Tibial nerve (tissue), 4 donors: Measurements from ENCODE around the gene FPR3. TPM values are rescaled to one million over a fixed set of nuclear protein-coding genes. Genes with fewer than 3 reads are reported as not detected.

Experiments used
- DNase-seq, 2 donors: peaks; one replicate each; pipeline ENCODE4 v3.0.0-alpha.2; 2019; ENCODE audit warnings: low spot score in 2 of 2
- H3K27ac ChIP-seq, 4 donors: fragments of 200-600 bp; sonication (generic) in 3 of 4; one replicate each; pipeline ENCODE4 v1.5.1; 2017 to 2019; ENCODE audit warnings: mild to moderate bottlenecking in 1 of 4
- H3K27me3 ChIP-seq, 2 donors: fragments of 200-600 bp; sonication (generic) in 1 of 2; one replicate each; pipeline versions ENCODE4 v1.5.1 to v1.6.0; 2017 to 2019
- H3K36me3 ChIP-seq, 3 donors: fragments of 200-600 bp; sonication (generic); one replicate each; pipeline ENCODE4 v1.5.1; 2018 to 2019
- H3K4me1 ChIP-seq, 4 donors: fragments of 200-600 bp; sonication (generic) in 3 of 4; one replicate each; pipeline ENCODE4 v1.5.1; 2017 to 2019
- H3K4me3 ChIP-seq, 4 donors: fragments of 200-600 bp; sonication (generic) in 3 of 4; one replicate each; pipeline ENCODE4 v1.5.1; 2017 to 2019; ENCODE audit warnings: mild to moderate bottlenecking in 1 of 4, moderate library complexity in 1 of 4
- H3K9me3 ChIP-seq, 4 donors: fragments of 200-600 bp; sonication (generic) in 3 of 4; one replicate each; pipeline ENCODE4 v1.5.1; 2017 to 2019
- CTCF ChIP-seq, 5 experiments: fragments of 200-600 bp in 3 of 5; fragments of 450-650 bp in 2 of 5; sonication (generic) in 3 of 5; IDR thresholded peaks; one replicate each; pipeline ENCODE4 v1.5.1; 2016 to 2019; ENCODE audit warnings: antibody characterized with exemption in 5 of 5, mild to moderate bottlenecking in 3 of 5, moderate library complexity in 2 of 5
- EP300 ChIP-seq, 2 donors: sonication (generic); formaldehyde crosslinking; IDR thresholded peaks; one replicate each; pipeline ENCODE4 v1.6.1; 2017; ENCODE audit warnings: antibody characterized with exemption in 2 of 2, mild to moderate bottlenecking in 1 of 2
- POLR2A ChIP-seq, 2 donors: fragments of 450-650 bp; IDR thresholded peaks; one replicate each; pipeline ENCODE4 v1.6.1; 2017; ENCODE audit warnings: antibody characterized with exemption in 2 of 2, mild to moderate bottlenecking in 2 of 2, moderate library complexity in 2 of 2
- WGBS, 2 donors: methylation state at CpG; one replicate each; pipeline ENCODE4 v1.1.5; 2018; 5-methylcytosine and 5-hydroxymethylcytosine counted together
- total RNA-seq, 4 donors: library from RNA; depleted of rRNA; stranded (reverse); fragments of >200 nt; gene quantifications; one replicate each; pipeline ENCODE4 v1.1.0, GENCODE V29; 2016

The FPR3 gene
- total RNA-seq, 4 donors from 2014 or later: 2.3 to 11.7 (median 5.1) TPM

- Histone ChIP-seq H3K4me1 (peaks cover 0 to 13% (median 0%) of the 10 kb centered on the region in 4 donors), H3K27me3 (no peaks in the 10 kb centered on the region), H3K27ac (no peak overlapping the region), H3K9me3 (no peaks in the 10 kb centered on the region), H3K4me3 (no peak overlapping the region), H3K36me3 (no peaks in the 10 kb centered on the region)
- TF ChIP-seq EP300 (IDR thresholded peaks at IDR 0.05): no peak
- TF ChIP-seq POLR2A (IDR thresholded peaks at IDR 0.05): no peak
- TF ChIP-seq CTCF (IDR thresholded peaks at IDR 0.05): no peak
- 61 to 64% methylated on average over 6 of the region's 6 CpGs for WGBS, 2 donors
- DNase-seq: no peak
These were observed 12.2 kb downstream of the FPR3 start for GRCh38 chr19:51807111-51807701.

- H3K4me1 ChIP-seq: peaks cover 0 to 13% (median 0%) of the 10 kb centered on the region in 4 donors
- TF ChIP-seq EP300 (IDR thresholded peaks at IDR 0.05) (no peak), POLR2A (IDR thresholded peaks at IDR 0.05) (no peak), CTCF (IDR thresholded peaks at IDR 0.05) (no peak)
These were observed 13.0 kb downstream of the FPR3 start for GRCh38 chr19:51807925-51808324.

GRCh38 chr19:51808333-51808986 is 13.5 kb downstream of the FPR3 start:
- H3K27ac ChIP-seq: no peak overlapping the region

More at GRCh38 chr19:51807925-51808324, 13.0 kb downstream of the FPR3 start:
- 82 to 83% methylated on average over 2 of the region's 2 CpGs for WGBS, 2 donors
- Histone ChIP-seq H3K9me3 (no peaks in the 10 kb centered on the region), H3K4me3 (no peak overlapping the region), H3K36me3 (no peaks in the 10 kb centered on the region), H3K27ac (no peak overlapping the region), H3K27me3 (no peaks in the 10 kb centered on the region)
- DNase-seq: no peak

GRCh38 chr19:51809787-51810186 is 14.8 kb downstream of the FPR3 start:
- peaks cover 0 to 3% (median 0%) of the 10 kb centered on the region in 4 donors for H3K9me3 ChIP-seq
- TF ChIP-seq POLR2A (IDR thresholded peaks at IDR 0.05) (no peak), EP300 (IDR thresholded peaks at IDR 0.05) (no peak), CTCF (IDR thresholded peaks at IDR 0.05) (no peak)
- H3K27me3 ChIP-seq: no peaks in the 10 kb centered on the region
- whole genome bisulfite sequencing, 2 donors: 69 to 72% methylated on average over 4 of the region's 4 CpGs
- H3K4me1 ChIP-seq: peaks cover 0 to 13% (median 0%) of the 10 kb centered on the region in 4 donors
- peak in 1 of 2 donors; percentile 48 for DNase-seq
- no peak overlapping the region for H3K4me3 ChIP-seq
- no peaks in the 10 kb centered on the region for H3K36me3 ChIP-seq
- peak overlapping the region in 1 of 4 donors; percentile 8 for H3K27ac ChIP-seq

More at GRCh38 chr19:51808333-51808986, 13.5 kb downstream of the FPR3 start:
- WGBS, 2 donors: 52 to 61% methylated on average over 8 of the region's 8 CpGs
- H3K4me1 ChIP-seq: peaks cover 0 to 13% (median 0%) of the 10 kb centered on the region in 4 donors
- TF ChIP-seq POLR2A (IDR thresholded peaks at IDR 0.05) (no peak), EP300 (IDR thresholded peaks at IDR 0.05) (no peak), CTCF (IDR thresholded peaks at IDR 0.05) (no peak)
- DNase-seq: no peak
- no peak overlapping the region for H3K4me3 ChIP-seq
- H3K36me3 ChIP-seq: no peaks in the 10 kb centered on the region
- H3K9me3 ChIP-seq: peaks cover 0 to 1% (median 0%) of the 10 kb centered on the region in 4 donors
- no peaks in the 10 kb centered on the region for H3K27me3 ChIP-seq

GRCh38 chr19:51810223-51810622 is 15.3 kb downstream of the FPR3 start:
- Histone ChIP-seq H3K4me1 (peaks cover 0 to 13% (median 0%) of the 10 kb centered on the region in 4 donors), H3K27ac (peak overlapping the region in 1 of 4 donors; percentile 8)
- TF ChIP-seq POLR2A (IDR thresholded peaks at IDR 0.05) (no peak), CTCF (IDR thresholded peaks at IDR 0.05) (no peak), EP300 (IDR thresholded peaks at IDR 0.05) (no peak)

More at GRCh38 chr19:51810223-51810622, 15.3 kb downstream of the FPR3 start:
- Histone ChIP-seq H3K9me3 (peaks cover 0 to 3% (median 0%) of the 10 kb centered on the region in 4 donors), H3K27me3 (no peaks in the 10 kb centered on the region), H3K36me3 (no peaks in the 10 kb centered on the region), H3K4me3 (no peak overlapping the region)
- DNase-seq: no peak
- 78 to 81% methylated on average over 7 of the region's 7 CpGs for WGBS, 2 donors
